ENCODE results near the gene DEPDC5.

DNA sequence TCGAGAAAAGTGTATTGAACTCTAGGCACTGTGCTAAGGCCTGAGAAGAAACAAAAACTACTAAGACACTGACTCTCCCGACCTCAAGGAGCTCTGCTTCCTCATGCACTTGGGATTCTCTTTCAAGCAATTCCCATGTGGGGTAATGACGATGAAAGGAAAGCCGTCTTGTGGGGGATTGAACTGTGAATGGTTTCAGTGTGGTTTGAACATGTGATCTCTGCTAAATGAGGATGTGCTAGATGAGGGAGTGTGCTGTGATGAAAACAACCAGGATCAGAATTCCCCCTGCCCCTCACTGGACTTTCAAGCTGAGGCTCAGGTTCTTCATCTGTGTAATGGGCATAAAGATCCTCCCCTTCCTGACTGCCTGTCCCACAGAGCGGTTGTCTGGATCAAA lies 74.9 kb downstream of the DEPDC5 start:
- TF ChIP-seq POLR2AphosphoS5 (IDR thresholded peaks at IDR 0.05; ENCODE audit: control insufficient read depth, insufficient read depth, low read depth, low read length) (no peak), GTF2E2 (tag; IDR thresholded peaks at IDR 0.05) (no peak), NFIC (IDR thresholded peaks at IDR 0.05) (no peak), ZNF146 (CRISPR knock-in tag; IDR thresholded peaks at IDR 0.05; ENCODE audit: unreplicated experiment) (no peak)
- TF ChIP-seq, protein P1, sequence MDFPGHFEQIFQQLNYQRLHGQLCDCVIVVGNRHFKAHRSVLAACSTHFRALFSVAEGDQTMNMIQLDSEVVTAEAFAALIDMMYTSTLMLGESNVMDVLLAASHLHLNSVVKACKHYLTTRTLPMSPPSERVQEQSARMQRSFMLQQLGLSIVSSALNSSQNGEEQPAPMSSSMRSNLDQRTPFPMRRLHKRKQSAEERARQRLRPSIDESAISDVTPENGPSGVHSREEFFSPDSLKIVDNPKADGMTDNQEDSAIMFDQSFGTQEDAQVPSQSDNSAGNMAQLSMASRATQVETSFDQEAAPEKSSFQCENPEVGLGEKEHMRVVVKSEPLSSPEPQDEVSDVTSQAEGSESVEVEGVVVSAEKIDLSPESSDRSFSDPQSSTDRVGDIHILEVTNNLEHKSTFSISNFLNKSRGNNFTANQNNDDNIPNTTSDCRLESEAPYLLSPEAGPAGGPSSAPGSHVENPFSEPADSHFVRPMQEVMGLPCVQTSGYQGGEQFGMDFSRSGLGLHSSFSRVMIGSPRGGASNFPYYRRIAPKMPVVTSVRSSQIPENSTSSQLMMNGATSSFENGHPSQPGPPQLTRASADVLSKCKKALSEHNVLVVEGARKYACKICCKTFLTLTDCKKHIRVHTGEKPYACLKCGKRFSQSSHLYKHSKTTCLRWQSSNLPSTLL (IDR thresholded peaks at IDR 0.05): no peak

Measured in K562 (cell line).